Right atrium auricular region (tissue), 2 donors: Measurements from ENCODE around the gene TTPAL. TPM values are rescaled to one million over a fixed set of nuclear protein-coding genes. Genes with fewer than 3 reads are reported as not detected.

ENCODE experiments used
- DNase-seq: peaks from one replicate; pipeline ENCODE4 v3.0.0-alpha.2; 2019; ENCODE audit warnings: low spot score
- H3K27ac ChIP-seq, 2 donors: fragments of 200-600 bp; sonication (generic); 1 replicate in 1 of 2; 2 replicates in 1 of 2; pipeline ENCODE4 v1.5.1; 2016 to 2019
- H3K27me3 ChIP-seq, 2 donors: fragments of 200-600 bp; sonication (generic); one replicate each; pipeline versions ENCODE4 v1.5.1 to v1.6.0; 2017 to 2019
- H3K36me3 ChIP-seq: fragments of 200-600 bp; sonication (generic); one replicate; pipeline ENCODE4 v1.5.1; 2016
- H3K4me1 ChIP-seq, 2 donors: fragments of 200-600 bp; sonication (generic); one replicate each; pipeline versions ENCODE4 v1.5.1 to v1.6.0; 2017 to 2019
- H3K4me3 ChIP-seq, 2 donors: fragments of 200-600 bp; sonication (generic); 1 replicate in 1 of 2; 2 replicates in 1 of 2; pipeline ENCODE4 v1.5.1; 2017 to 2019; ENCODE audit warnings: mild to moderate bottlenecking in 1 of 2, moderate library complexity in 1 of 2
- H3K9me3 ChIP-seq, 2 donors: fragments of 200-600 bp; sonication (generic); one replicate each; pipeline ENCODE4 v1.5.1; 2019
- total RNA-seq, 2 donors: library from RNA; depleted of rRNA; stranded (reverse); fragments of >200 nt; gene quantifications; one replicate each; pipeline ENCODE4 v1.1.0, GENCODE V29; 2016
- TF ChIP-seq, protein P1 (sequence below), 2 donors: fragments of 200-600 bp; sonication (generic); IDR thresholded peaks; one replicate each; pipeline ENCODE4 v1.5.1; 2019; ENCODE audit warnings: antibody characterized with exemption in 2 of 2

Gene TTPAL
- total RNA-seq, 2 donors from 2014 or later: 3.6 to 6.0 TPM

DNA sequence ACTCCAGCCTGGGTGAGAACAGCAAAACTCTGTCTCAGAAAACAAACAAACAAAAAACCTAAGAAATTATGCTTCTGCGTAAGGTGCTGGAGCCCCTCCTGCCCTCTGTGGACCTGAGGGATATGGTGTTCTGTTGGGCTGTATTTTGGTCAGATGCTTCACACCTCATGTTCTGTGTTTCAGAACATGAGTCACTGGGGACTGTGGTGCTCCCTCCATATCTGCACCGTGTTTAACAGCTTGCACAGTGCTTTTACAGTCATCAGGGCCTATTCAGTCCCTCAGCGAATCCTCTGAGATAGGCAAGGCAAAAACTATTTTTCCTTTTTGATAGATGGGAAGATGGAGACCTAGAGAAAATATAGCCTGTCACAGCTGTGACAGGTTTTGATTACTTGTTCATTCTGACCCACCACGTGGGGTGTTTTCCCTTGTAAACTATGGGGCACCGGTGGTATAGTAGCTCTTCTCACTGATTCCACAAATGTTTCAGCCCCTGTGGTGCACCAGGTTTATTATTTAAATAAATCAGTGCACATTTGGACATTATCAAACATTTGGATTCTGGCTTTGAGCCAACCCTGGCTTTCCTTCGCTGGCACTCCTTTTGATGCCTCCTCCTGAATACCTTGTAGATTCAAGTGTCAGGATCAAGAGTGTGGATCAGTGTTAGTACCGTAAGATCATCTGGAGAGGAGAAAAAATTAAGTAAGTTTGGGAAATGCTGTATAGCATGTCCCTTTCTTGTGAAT, 9.6 kb downstream of the TTPAL start:
- no peaks in the 10 kb centered on the region for H3K9me3 ChIP-seq
- peaks cover 57% of the 10 kb centered on the region for H3K36me3 ChIP-seq

DNA sequence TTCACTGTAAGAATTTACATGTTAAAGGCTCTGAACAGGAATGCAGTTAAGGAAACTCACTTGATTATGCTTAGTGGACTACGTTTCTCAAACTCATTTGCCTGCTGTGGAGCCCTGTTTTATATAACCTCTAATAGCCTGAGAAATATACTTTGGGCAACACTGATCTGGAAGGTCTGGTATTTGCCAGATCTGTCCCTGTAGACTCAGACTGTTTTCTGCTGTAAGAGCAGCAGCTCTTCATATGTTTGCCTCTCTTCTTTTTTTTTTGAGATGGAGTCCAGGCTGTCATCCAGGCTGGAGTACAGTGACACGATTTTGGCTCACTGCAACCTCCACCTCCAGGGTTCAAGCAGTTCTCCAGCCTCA, 10.1 kb downstream of the TTPAL start:
- no peaks in the 10 kb centered on the region for H3K27me3 ChIP-seq
- H3K36me3 ChIP-seq: peaks cover 51% of the 10 kb centered on the region
- DNase-seq: no peak
- H3K4me3 ChIP-seq: no peak overlapping the region
- no peaks in the 10 kb centered on the region for H3K9me3 ChIP-seq
- no peak overlapping the region for H3K27ac ChIP-seq
- H3K4me1 ChIP-seq: no peaks in the 10 kb centered on the region
- TF ChIP-seq, protein P1, sequence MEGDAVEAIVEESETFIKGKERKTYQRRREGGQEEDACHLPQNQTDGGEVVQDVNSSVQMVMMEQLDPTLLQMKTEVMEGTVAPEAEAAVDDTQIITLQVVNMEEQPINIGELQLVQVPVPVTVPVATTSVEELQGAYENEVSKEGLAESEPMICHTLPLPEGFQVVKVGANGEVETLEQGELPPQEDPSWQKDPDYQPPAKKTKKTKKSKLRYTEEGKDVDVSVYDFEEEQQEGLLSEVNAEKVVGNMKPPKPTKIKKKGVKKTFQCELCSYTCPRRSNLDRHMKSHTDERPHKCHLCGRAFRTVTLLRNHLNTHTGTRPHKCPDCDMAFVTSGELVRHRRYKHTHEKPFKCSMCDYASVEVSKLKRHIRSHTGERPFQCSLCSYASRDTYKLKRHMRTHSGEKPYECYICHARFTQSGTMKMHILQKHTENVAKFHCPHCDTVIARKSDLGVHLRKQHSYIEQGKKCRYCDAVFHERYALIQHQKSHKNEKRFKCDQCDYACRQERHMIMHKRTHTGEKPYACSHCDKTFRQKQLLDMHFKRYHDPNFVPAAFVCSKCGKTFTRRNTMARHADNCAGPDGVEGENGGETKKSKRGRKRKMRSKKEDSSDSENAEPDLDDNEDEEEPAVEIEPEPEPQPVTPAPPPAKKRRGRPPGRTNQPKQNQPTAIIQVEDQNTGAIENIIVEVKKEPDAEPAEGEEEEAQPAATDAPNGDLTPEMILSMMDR (IDR thresholded peaks at IDR 0.05): no peak

More for the DNA sequence above, 9.6 kb downstream of the TTPAL start:
- no peak for DNase-seq
- Histone ChIP-seq H3K4me1 (no peaks in the 10 kb centered on the region), H3K4me3 (no peak overlapping the region), H3K27me3 (no peaks in the 10 kb centered on the region), H3K27ac (no peak overlapping the region)
- TF ChIP-seq, protein P1 (IDR thresholded peaks at IDR 0.05): no peak

DNA sequence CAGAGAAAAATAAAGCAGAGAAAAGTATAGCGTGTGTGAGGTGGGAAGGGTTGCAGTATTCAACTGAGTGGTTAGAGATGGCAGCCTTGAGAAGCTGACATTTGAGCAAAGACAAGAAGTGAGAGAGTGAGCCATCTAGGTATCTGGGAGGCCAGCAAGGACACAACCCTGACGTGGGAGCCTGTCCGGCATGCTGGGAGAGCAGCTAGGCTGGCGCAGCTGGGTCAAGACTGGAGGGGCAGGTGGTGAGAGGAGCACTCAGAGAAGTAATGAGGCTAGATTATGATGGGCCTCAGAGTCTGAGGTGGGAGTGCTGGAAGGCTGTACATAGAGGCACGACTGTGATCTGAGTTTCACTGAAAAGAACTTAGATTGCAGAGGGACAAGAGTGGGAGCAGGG, 12.9 kb downstream of the TTPAL start:
- peak; percentile 47 for DNase-seq
- H3K4me1 ChIP-seq: peaks cover 0 to 5% of the 10 kb centered on the region in 2 donors
- TF ChIP-seq, protein P1 (IDR thresholded peaks at IDR 0.05): no peak
- H3K4me3 ChIP-seq: no peak overlapping the region
- no peak overlapping the region for H3K27ac ChIP-seq
- peaks cover 45% of the 10 kb centered on the region for H3K36me3 ChIP-seq
- H3K27me3 ChIP-seq: no peaks in the 10 kb centered on the region
- no peaks in the 10 kb centered on the region for H3K9me3 ChIP-seq

DNA sequence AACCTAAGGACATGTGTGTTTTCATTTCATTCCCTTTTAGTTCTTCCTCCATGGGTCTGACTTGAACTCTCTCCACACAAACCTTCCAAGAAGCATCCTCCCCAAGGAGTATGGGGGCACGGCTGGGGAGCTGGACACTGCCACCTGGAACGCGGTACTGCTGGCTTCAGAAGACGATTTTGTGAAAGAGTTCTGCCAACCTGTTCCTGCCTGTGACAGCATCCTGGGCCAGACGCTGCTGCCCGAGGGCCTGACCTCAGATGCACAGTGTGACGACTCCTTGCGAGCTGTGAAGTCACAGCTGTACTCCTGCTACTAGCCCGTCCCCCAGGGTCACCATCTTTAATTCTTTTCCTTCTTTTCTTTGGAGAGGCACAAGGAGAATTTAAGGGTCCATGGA, 13.5 kb downstream of the TTPAL start:
- H3K36me3 ChIP-seq: peaks cover 45% of the 10 kb centered on the region
- no peak overlapping the region for H3K27ac ChIP-seq
- TF ChIP-seq, protein P1 (IDR thresholded peaks at IDR 0.05): no peak
- DNase-seq: peak; percentile 52
- peaks cover 0 to 5% of the 10 kb centered on the region in 2 donors for H3K4me1 ChIP-seq
- H3K4me3 ChIP-seq: no peak overlapping the region
- no peaks in the 10 kb centered on the region for H3K27me3 ChIP-seq
- H3K9me3 ChIP-seq: no peaks in the 10 kb centered on the region

DNA sequence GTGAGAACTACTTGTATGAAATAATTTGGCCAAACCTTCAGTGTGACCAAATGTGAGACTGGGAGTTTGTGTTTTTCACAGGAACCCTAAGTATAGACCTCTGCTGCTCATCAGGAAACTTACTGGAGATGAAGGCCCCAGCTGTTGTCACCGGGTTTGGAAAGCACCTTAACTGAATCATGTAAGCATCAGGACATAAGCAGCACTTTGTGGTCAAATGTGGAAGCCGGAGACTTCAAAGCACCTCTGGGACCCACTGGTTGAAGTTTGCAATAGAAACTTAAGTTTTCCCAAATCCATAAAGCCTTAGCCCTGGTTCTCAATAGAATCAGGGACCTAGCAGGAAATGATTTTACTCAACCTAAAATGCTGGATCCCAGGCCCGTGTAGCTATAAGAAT, 14.3 kb downstream of the TTPAL start:
- H3K9me3 ChIP-seq: no peaks in the 10 kb centered on the region
- TF ChIP-seq, protein P1 (IDR thresholded peaks at IDR 0.05): no peak
- no peak overlapping the region for H3K4me3 ChIP-seq
- no peaks in the 10 kb centered on the region for H3K27me3 ChIP-seq
- H3K27ac ChIP-seq: peak overlapping the region in 1 of 2 donors; percentile 64
- no peak for DNase-seq
- H3K36me3 ChIP-seq: peaks cover 49% of the 10 kb centered on the region
- peaks cover 0 to 5% of the 10 kb centered on the region in 2 donors for H3K4me1 ChIP-seq
